Mucosa of stomach (tissue), 1 donor: ENCODE measurements around the gene GUCA2A.

ENCODE experiments used
- H3K27me3 ChIP-seq: one replicate; pipeline ENCODE4 v1.7.0; 2013; ENCODE audit warnings: mild to moderate bottlenecking, low read length; ENCODE audit not compliant: control insufficient read depth, insufficient read depth
- H3K36me3 ChIP-seq: one replicate; pipeline ENCODE4 v1.7.0; 2013; ENCODE audit warnings: low read length; ENCODE audit not compliant: control insufficient read depth, insufficient read depth
- H3K4me1 ChIP-seq: one replicate; pipeline ENCODE4 v1.7.0; 2013; ENCODE audit warnings: mild to moderate bottlenecking, low read length; ENCODE audit not compliant: control insufficient read depth, insufficient read depth
- H3K4me3 ChIP-seq: one replicate; pipeline ENCODE4 v1.7.0; 2013; ENCODE audit warnings: low read length
- H3K9ac ChIP-seq: one replicate; pipeline ENCODE4 v1.7.0; 2013; ENCODE audit warnings: mild to moderate bottlenecking, low read length, moderate library complexity
- H3K9me3 ChIP-seq: one replicate; pipeline ENCODE4 v1.7.0; 2013; ENCODE audit warnings: mild to moderate bottlenecking, low read length, moderate library complexity; ENCODE audit not compliant: control insufficient read depth
- donor health status: Pancreatic carcinoma.

GUCA2A gene

DNA sequence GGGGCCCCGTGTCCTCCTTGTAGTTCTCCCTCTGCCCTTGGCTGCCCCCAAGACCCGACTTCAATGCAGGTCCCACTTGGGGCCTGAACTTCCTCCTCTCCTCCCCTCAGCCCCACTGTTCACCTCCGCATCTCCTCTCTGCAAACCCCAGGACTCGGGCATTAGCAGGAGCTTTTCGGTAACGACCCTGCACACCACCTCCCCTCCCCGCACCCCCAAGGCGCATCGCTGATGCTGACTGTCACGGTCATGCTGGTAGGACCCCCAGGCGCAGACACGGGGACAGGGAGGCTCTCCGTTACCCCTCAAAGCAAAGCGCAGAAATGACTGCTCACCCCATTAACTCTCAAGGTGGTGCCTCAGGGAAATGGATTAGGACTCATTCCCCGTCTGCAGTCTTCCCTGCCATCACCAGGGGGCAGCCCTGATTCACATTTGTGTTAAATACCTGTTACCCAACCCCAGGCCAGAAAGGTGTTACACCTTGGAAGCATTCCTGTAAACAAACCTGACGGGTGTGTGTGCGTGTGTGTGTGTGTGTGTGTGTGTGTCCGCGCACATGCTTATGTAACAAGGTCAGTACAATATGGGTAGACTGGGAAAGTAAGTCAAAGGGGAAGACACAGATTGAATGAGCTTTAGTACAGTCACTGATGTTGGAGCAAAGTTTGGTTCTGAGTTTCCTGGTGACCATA lies 17.8 kb downstream of the GUCA2A start:
- peaks cover 11% of the 10 kb centered on the region for H3K4me1 ChIP-seq
- no peak overlapping the region for H3K9ac ChIP-seq
- no peaks in the 10 kb centered on the region for H3K36me3 ChIP-seq
- peaks cover 19% of the 10 kb centered on the region for H3K27me3 ChIP-seq
- H3K4me3 ChIP-seq = no peak overlapping the region
- H3K9me3 ChIP-seq = no peaks in the 10 kb centered on the region

GRCh38 chr1:42145764-42146625 lies 18.6 kb downstream of the GUCA2A start:
- Histone ChIP-seq H3K9me3 (no peaks in the 10 kb centered on the region), H3K27me3 (peaks cover 19% of the 10 kb centered on the region), H3K36me3 (no peaks in the 10 kb centered on the region), H3K9ac (no peak overlapping the region), H3K4me3 (no peak overlapping the region), H3K4me1 (peaks cover 7% of the 10 kb centered on the region)

DNA sequence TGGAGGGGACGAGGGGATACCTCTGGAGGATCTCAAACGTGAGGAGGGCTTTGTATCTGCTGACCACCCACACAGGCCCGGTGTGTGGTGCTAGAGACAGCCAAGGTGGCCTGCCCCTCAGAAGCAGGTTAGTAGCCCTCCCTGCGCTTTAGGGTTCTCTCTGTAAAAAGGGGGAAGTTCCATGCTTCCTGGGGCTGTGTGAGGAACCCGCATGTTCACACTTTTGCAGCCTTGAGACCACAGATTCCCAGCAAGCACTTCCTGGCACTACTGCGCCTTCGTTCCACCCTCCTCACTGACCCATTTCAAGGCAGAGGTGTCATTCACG lies 19.2 kb downstream of the GUCA2A start:
- no peak overlapping the region for H3K4me3 ChIP-seq
- no peak overlapping the region for H3K9ac ChIP-seq
- H3K9me3 ChIP-seq = no peaks in the 10 kb centered on the region
- H3K27me3 ChIP-seq = peaks cover 19% of the 10 kb centered on the region
- no peaks in the 10 kb centered on the region for H3K36me3 ChIP-seq
- H3K4me1 ChIP-seq = peaks cover 7% of the 10 kb centered on the region

DNA sequence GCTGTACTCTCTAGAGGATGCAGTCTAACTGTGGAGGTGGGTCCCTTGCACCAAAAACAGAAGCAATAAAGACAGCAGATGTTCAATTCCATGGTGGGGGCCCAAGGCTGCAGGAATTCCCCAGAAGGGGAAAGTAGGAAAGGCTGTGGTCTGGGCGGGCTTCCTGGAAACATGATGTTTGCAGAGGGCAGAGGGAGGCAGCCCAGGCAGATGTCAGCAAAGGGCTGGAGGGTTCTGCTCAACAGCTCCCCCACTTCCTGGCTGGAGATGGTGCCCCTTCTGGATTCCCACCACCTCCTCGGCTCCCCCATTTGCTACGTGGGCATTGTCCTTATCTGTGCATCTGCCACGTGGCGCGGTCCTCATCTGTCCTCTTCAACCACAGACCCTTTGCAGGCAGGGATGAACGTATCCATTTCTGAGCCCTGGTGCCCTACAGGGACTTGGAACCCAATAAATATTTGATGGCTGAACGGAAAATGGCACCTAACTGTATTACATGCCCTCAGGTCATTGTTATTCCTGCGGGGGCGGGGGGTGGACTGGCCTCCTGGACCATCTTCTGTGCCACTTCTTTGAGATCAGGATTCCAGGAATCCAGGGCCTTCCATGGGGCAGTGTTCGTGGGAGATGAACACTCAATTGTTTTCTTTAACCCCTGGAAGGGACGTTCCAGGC lies 19.7 kb downstream of the GUCA2A start:
- no peak overlapping the region for H3K4me3 ChIP-seq
- peaks cover 19% of the 10 kb centered on the region for H3K27me3 ChIP-seq
- no peaks in the 10 kb centered on the region for H3K36me3 ChIP-seq
- peaks cover 7% of the 10 kb centered on the region for H3K4me1 ChIP-seq
- H3K9me3 ChIP-seq = no peaks in the 10 kb centered on the region
- H3K9ac ChIP-seq = no peak overlapping the region

GRCh38 chr1:42143896-42144710 lies 20.4 kb downstream of the GUCA2A start:
- Histone ChIP-seq H3K9ac (no peak overlapping the region), H3K4me1 (peaks cover 7% of the 10 kb centered on the region), H3K9me3 (no peaks in the 10 kb centered on the region), H3K4me3 (no peak overlapping the region), H3K27me3 (peaks cover 19% of the 10 kb centered on the region), H3K36me3 (no peaks in the 10 kb centered on the region)

- no peaks in the 10 kb centered on the region for H3K36me3 ChIP-seq
- peaks cover 19% of the 10 kb centered on the region for H3K27me3 ChIP-seq
- H3K4me3 ChIP-seq = no peak overlapping the region
- no peaks in the 10 kb centered on the region for H3K9me3 ChIP-seq
- H3K9ac ChIP-seq = no peak overlapping the region
- H3K4me1 ChIP-seq = peaks cover 7% of the 10 kb centered on the region
These were observed 21.5 kb downstream of the GUCA2A start for GRCh38 chr1:42142894-42143675.

- H3K4me1 ChIP-seq = peaks cover under 1% of the 10 kb centered on the region
- H3K9me3 ChIP-seq = no peaks in the 10 kb centered on the region
- H3K27me3 ChIP-seq = peaks cover 19% of the 10 kb centered on the region
These were observed 22.6 kb downstream of the GUCA2A start for GRCh38 chr1:42141978-42142377.

GRCh38 chr1:42140191-42140590 lies 24.4 kb downstream of the GUCA2A start:
- Histone ChIP-seq H3K9me3 (no peaks in the 10 kb centered on the region), H3K27me3 (peaks cover 6% of the 10 kb centered on the region), H3K4me1 (no peaks in the 10 kb centered on the region), H3K9ac (no peak overlapping the region), H3K4me3 (no peak overlapping the region), H3K36me3 (no peaks in the 10 kb centered on the region)

More at GRCh38 chr1:42141978-42142377, 22.6 kb downstream of the GUCA2A start:
- H3K36me3 ChIP-seq = no peaks in the 10 kb centered on the region
- no peak overlapping the region for H3K4me3 ChIP-seq
- no peak overlapping the region for H3K9ac ChIP-seq

GRCh38 chr1:42139444-42139843 lies 25.1 kb downstream of the GUCA2A start:
- Histone ChIP-seq H3K4me3 (no peak overlapping the region), H3K9me3 (no peaks in the 10 kb centered on the region), H3K4me1 (no peaks in the 10 kb centered on the region), H3K9ac (no peak overlapping the region), H3K36me3 (no peaks in the 10 kb centered on the region), H3K27me3 (no peaks in the 10 kb centered on the region)

DNA sequence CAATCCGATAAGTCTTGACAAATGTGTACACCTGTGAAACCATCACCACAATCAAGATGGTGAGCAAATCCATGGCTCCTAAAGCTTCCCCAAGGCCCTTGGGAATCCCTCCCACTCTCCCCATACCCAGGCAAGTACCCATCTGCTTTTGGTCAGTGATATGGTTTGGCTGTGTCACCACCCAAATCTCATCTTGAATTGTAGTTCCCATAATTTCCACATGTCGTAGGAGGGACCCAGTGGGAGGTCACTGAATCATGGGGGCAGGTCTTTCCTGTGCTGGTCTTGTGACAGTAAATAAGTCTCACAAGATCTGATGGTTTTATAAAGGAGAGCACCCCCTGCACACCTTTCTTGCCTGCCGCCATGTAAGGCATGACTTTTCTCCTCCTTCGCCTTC lies 26.0 kb downstream of the GUCA2A start:
- H3K9me3 ChIP-seq = no peaks in the 10 kb centered on the region
- no peaks in the 10 kb centered on the region for H3K36me3 ChIP-seq
- no peaks in the 10 kb centered on the region for H3K4me1 ChIP-seq
- no peak overlapping the region for H3K4me3 ChIP-seq
- H3K9ac ChIP-seq = no peak overlapping the region
- no peaks in the 10 kb centered on the region for H3K27me3 ChIP-seq

GRCh38 chr1:42137766-42138165 lies 26.8 kb downstream of the GUCA2A start:
- no peak overlapping the region for H3K9ac ChIP-seq
- no peak overlapping the region for H3K4me3 ChIP-seq
- H3K4me1 ChIP-seq = no peaks in the 10 kb centered on the region
- no peaks in the 10 kb centered on the region for H3K36me3 ChIP-seq
- H3K9me3 ChIP-seq = no peaks in the 10 kb centered on the region
- no peaks in the 10 kb centered on the region for H3K27me3 ChIP-seq
